Esophagus muscularis mucosa (tissue), 4 donors: ENCODE data around the gene ABCB10. TPM values are rescaled to one million over a fixed set of nuclear protein-coding genes. Genes with fewer than 3 reads are reported as not detected.

Experiments
- DNase-seq: peaks from one replicate; pipeline ENCODE4 v3.0.0-alpha.2; 2017; ENCODE audit errors: extremely low spot score
- H3K27ac ChIP-seq, 4 donors: fragments of 200-600 bp; sonication (generic); replicated peaks in 1 of 4; 1 replicate in 3 of 4; 2 replicates in 1 of 4; pipeline ENCODE4 v1.5.1; 2016 to 2019; ENCODE audit warnings: mild to moderate bottlenecking in 1 of 4
- H3K27me3 ChIP-seq, 4 donors: fragments of 200-600 bp; sonication (generic); one replicate each; pipeline versions ENCODE4 v1.5.1 to v1.6.0; 2016 to 2019
- H3K36me3 ChIP-seq, 4 donors: fragments of 200-600 bp; sonication (generic); one replicate each; pipeline ENCODE4 v1.5.1; 2016 to 2019
- H3K4me1 ChIP-seq, 4 donors: fragments of 200-600 bp; sonication (generic); one replicate each; pipeline ENCODE4 v1.5.1; 2016 to 2019
- H3K4me3 ChIP-seq, 4 donors: fragments of 200-600 bp; sonication (generic); 1 replicate in 2 of 4; 2 replicates in 2 of 4; pipeline ENCODE4 v1.5.1; 2016 to 2019; ENCODE audit warnings: mild to moderate bottlenecking in 4 of 4, moderate library complexity in 1 of 4
- H3K9me3 ChIP-seq, 4 donors: fragments of 200-600 bp; sonication (generic); 1 replicate in 3 of 4; 2 replicates in 1 of 4; pipeline ENCODE4 v1.5.1; 2016 to 2019
- CTCF ChIP-seq, 3 experiments: fragments of 200-600 bp in 2 of 3; fragments of 450-650 bp in 1 of 3; sonication (generic) in 2 of 3; IDR thresholded peaks; one replicate each; pipeline ENCODE4 v1.5.1; 2017 to 2019; ENCODE audit warnings: antibody characterized with exemption in 3 of 3, mild to moderate bottlenecking in 2 of 3, moderate library complexity in 1 of 3
- EP300 ChIP-seq: sonication (generic); formaldehyde crosslinking; IDR thresholded peaks from one replicate; pipeline ENCODE4 v1.6.1; 2017; ENCODE audit warnings: antibody characterized with exemption
- POLR2A ChIP-seq: fragments of 450-650 bp; IDR thresholded peaks from one replicate; pipeline ENCODE4 v1.6.1; 2017; ENCODE audit warnings: antibody characterized with exemption, moderate library complexity, mild to moderate bottlenecking, low read depth
- POLR2AphosphoS5 ChIP-seq, 2 donors: sonication (generic); formaldehyde crosslinking; IDR thresholded peaks; one replicate each; pipeline ENCODE4 v1.6.1; 2017; ENCODE audit warnings: antibody characterized with exemption in 2 of 2
- WGBS: methylation state at CpG from one replicate; pipeline ENCODE4 v1.1.5; 2018; 5-methylcytosine and 5-hydroxymethylcytosine counted together
- intact Hi-C: fragments of 100-400 bp; cut with DNase I; formaldehyde crosslinking; loops from one replicate; pipeline ENCODE4 v1.15.1; 2023
- total RNA-seq, 4 donors: library from RNA; depleted of rRNA; stranded (reverse); fragments of >200 nt; gene quantifications; one replicate each; pipeline versions ENCODE4 v1.1.0 to v1.2.1, GENCODE V29; 2016

ABCB10 gene
- total RNA-seq, 4 donors from 2014 or later: 14.1 to 28.7 (median 21.3) TPM

DNA sequence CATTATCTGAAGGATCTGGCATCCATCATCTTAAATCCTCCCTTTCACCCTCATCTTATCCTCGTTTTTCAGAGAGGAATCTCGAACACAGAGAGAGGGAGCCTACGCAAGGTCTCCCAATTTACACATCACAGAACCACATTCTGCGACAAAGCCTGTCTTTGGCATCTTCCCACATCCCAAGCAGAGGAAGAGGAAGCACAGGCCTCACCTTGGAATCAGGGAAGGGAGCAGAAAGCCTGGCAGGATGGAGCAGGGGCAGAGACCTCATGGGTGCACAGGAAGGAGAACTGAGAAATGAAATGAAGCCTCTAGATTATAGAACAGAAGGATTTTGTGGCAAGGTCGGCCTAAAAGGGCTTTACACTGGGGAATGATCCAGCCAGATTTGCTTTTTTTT is 5.8 kb downstream of the ABCB10 start:
- peaks cover 43 to 81% (median 73%) of the 10 kb centered on the region in 4 donors for H3K4me1 ChIP-seq
- WGBS: 51% methylated on average over 5 of the region's 5 CpGs
- no peaks in the 10 kb centered on the region for H3K9me3 ChIP-seq
- peaks cover 4 to 17% (median 13%) of the 10 kb centered on the region in 4 donors for H3K36me3 ChIP-seq
- no peak for DNase-seq
- peak overlapping the region in 2 of 4 donors; percentile 30 to 51 for H3K27ac ChIP-seq
- intact Hi-C loops: no loop called here
- no peak overlapping the region for H3K4me3 ChIP-seq
- TF ChIP-seq POLR2AphosphoS5 (IDR thresholded peaks at IDR 0.05) (no peak), POLR2A (no peak), CTCF (IDR thresholded peaks at IDR 0.05) (no peak), EP300 (no peak)
- no peaks in the 10 kb centered on the region for H3K27me3 ChIP-seq

GRCh38 chr1:229550812-229551567 is 7.5 kb downstream of the ABCB10 start:
- peak overlapping the region; percentile 14 to 55 (median 46) for H3K27ac ChIP-seq
- TF ChIP-seq POLR2AphosphoS5 (IDR thresholded peaks at IDR 0.05) (no peak), EP300 (no peak), POLR2A (no peak), CTCF (IDR thresholded peaks at IDR 0.05) (no peak)
- no peaks in the 10 kb centered on the region for H3K27me3 ChIP-seq
- DNase-seq: no peak
- H3K4me1 ChIP-seq: peaks cover 26 to 63% (median 56%) of the 10 kb centered on the region in 4 donors
- 50% methylated on average over 3 of the region's 3 CpGs for WGBS
- H3K4me3 ChIP-seq: no peak overlapping the region
- intact Hi-C loops: no loop called here
- no peaks in the 10 kb centered on the region for H3K9me3 ChIP-seq
- H3K36me3 ChIP-seq: peaks cover 19 to 33% (median 26%) of the 10 kb centered on the region in 4 donors

- WGBS: 95% methylated on average over 7 of the region's 7 CpGs
- Histone ChIP-seq H3K4me3 (no peak overlapping the region), H3K27ac (no peak overlapping the region), H3K27me3 (no peaks in the 10 kb centered on the region), H3K9me3 (no peaks in the 10 kb centered on the region), H3K36me3 (peaks cover 38 to 62% (median 53%) of the 10 kb centered on the region in 4 donors), H3K4me1 (peaks cover 14 to 30% (median 24%) of the 10 kb centered on the region in 4 donors)
- TF ChIP-seq CTCF (IDR thresholded peaks at IDR 0.05) (no peak), POLR2AphosphoS5 (IDR thresholded peaks at IDR 0.05) (no peak), EP300 (no peak), POLR2A (no peak)
- intact Hi-C loops: no loop called here
- no peak for DNase-seq
Observed at GRCh38 chr1:229547542-229547941, 11.0 kb downstream of the ABCB10 start.

GRCh38 chr1:229544587-229544986 is 13.9 kb downstream of the ABCB10 start:
- H3K27ac ChIP-seq: no peak overlapping the region
- no peaks in the 10 kb centered on the region for H3K27me3 ChIP-seq
- intact Hi-C loops: no loop called here
- H3K36me3 ChIP-seq: peaks cover 51 to 91% (median 79%) of the 10 kb centered on the region in 4 donors
- 100% methylated on average over 1 of the region's 1 CpG for WGBS
- H3K4me1 ChIP-seq: peaks cover 0 to 2% (median under 1%) of the 10 kb centered on the region in 4 donors
- H3K4me3 ChIP-seq: no peak overlapping the region
- no peak for DNase-seq
- TF ChIP-seq EP300 (no peak), POLR2AphosphoS5 (IDR thresholded peaks at IDR 0.05) (no peak), POLR2A (no peak), CTCF (IDR thresholded peaks at IDR 0.05) (no peak)
- no peaks in the 10 kb centered on the region for H3K9me3 ChIP-seq
